ENCODE data around the gene TIFAB. TPM values are rescaled to one million over a fixed set of nuclear protein-coding genes. Genes with fewer than 3 reads are reported as not detected.

Gene TIFAB
- polyA plus RNA-seq, 1 experiment = not detected

DNA sequence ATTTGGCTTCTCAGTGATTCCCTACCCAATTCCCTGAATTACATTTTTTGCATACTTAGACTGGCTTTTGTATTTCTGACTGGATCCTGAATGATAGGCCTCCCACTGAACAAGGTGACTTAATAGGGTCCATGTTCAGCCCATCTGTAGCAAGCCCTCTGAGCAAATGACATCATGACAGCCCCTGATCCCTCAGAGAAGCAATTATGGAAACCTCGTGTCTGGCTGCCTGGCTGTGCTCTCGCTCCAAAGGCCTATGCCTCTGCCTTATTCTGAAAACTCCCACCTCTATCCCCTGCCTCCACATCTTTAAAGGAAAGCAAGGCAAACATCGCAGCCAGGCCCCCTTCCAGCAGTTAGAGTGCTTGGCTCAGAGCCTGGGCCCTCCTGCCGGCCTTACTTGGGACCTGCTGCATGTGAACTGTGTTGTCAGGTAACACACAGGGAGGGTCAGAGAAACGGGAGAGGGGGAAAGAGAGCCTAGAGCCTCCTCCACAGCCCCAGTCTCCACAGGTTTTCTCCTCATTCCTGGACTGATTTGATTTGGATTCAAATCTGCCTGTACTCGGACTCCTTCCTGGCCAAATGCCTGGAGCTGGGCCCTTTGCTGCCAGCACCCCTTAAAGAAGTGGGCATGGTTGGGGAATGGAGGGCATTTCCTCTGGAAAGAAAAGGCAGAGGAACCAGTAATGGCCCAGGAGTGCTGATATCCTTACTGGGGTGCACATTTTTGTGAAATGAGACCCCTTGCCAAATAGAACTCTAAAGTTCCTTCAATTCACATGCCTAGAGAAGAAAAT, 8.8 kb downstream of the TIFAB start:
- Histone ChIP-seq H3K36me3 (ENCODE audit: control insufficient read depth, insufficient read depth, low read length) (no peaks in the 10 kb centered on the region), H3K4me3 (ENCODE audit: low read depth, low read length) (no peak overlapping the region), H3K27me3 (ENCODE audit: control insufficient read depth, insufficient read depth, low read length) (no peaks in the 10 kb centered on the region; the same call in 1 of the 2 replicates)
- ChIA-PET POLR2A (no interaction called here), CTCF (interaction anchor here (1.0 to 1.8 kb wide), 4 partner anchors 13 to 23 kb away, joined by 3 to 5 read pairs (median 3); no protein-coding TSS in a partner anchor)
- TF ChIP-seq, protein P1, sequence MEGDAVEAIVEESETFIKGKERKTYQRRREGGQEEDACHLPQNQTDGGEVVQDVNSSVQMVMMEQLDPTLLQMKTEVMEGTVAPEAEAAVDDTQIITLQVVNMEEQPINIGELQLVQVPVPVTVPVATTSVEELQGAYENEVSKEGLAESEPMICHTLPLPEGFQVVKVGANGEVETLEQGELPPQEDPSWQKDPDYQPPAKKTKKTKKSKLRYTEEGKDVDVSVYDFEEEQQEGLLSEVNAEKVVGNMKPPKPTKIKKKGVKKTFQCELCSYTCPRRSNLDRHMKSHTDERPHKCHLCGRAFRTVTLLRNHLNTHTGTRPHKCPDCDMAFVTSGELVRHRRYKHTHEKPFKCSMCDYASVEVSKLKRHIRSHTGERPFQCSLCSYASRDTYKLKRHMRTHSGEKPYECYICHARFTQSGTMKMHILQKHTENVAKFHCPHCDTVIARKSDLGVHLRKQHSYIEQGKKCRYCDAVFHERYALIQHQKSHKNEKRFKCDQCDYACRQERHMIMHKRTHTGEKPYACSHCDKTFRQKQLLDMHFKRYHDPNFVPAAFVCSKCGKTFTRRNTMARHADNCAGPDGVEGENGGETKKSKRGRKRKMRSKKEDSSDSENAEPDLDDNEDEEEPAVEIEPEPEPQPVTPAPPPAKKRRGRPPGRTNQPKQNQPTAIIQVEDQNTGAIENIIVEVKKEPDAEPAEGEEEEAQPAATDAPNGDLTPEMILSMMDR (IDR thresholded peaks at IDR 0.05; ENCODE audit: insufficient read depth, low read depth, low read length) = no peak
- no peak for DNase-seq (ENCODE audit: low read depth)

DNA sequence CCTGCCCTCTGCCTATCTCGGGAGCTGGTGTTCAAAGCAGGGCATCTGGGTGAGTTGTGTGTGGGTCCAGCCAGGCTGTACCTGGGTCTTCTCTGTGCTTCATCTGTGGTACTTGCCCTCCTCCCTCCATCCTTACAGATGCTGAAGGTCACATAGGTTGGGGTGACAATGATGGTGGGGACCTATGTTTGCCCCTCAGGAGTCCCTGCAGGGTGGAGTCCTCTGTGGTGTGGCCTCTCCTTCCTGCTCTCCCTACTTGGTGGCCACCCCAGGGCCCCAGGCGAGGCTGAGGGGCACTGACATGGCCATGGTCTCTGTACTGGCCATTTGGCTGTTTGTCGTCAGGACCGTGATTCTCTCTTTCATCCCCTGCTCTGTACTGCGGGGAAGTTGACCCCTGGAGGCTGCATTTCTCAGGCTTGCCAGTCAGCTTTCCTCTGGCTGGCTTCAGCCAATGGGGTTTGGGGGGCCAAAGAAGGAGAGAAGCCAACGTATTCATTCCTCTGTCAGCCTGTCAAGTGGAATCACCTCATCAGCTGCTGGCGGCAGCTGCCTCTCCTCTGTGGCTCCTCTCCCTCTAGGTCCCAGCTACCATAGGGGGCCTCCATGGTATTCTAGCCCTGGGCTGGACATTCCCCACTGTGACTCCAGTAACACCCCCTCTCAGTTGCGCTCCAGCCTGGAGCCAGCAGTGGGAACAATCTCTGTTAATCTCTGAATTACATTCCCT, 9.6 kb downstream of the TIFAB start:
- TF ChIP-seq, protein P1 (IDR thresholded peaks at IDR 0.05; ENCODE audit: insufficient read depth, low read depth, low read length) = no peak
- no peaks in the 10 kb centered on the region for H3K27me3 ChIP-seq (ENCODE audit: control insufficient read depth, insufficient read depth, low read length)
- H3K4me3 ChIP-seq (ENCODE audit: low read depth, low read length) = no peak overlapping the region
- ChIA-PET CTCF (interaction anchor here (1.0 to 1.8 kb wide), 2 partner anchors 16 to 123 kb away, joined by 3 to 5 read pairs; no protein-coding TSS in a partner anchor), POLR2A (no interaction called here)
- no peaks in the 10 kb centered on the region for H3K36me3 ChIP-seq (ENCODE audit: control insufficient read depth, insufficient read depth, low read length)
- DNase-seq (ENCODE audit: low read depth) = no peak

DNA sequence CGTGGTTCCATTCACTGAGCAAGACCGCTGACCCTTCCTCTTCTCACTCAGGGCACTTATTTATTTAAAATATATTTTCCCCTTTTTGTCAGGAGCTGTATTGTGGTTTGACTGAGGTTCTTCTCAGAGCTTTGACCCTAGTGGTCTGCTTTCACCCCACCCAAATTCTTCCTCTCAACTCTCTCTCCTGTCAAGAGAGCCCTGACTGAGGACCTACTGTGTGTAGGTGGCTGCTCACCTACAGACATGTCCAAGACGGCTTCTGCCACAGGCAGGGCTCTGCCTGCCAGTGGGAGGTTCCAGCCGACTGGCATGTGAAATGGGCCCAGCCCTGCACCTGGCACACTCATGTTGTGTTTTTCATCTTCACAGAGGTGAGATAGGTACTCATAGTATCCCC, 10.2 kb downstream of the TIFAB start:
- no peak for DNase-seq (ENCODE audit: low read depth)
- TF ChIP-seq, protein P1 (IDR thresholded peaks at IDR 0.05; ENCODE audit: insufficient read depth, low read depth, low read length) = no peak
- CTCF ChIA-PET = interaction anchor here (1.0 to 2.1 kb wide), 3 partner anchors 16 to 124 kb away, joined by 3 to 12 read pairs (median 7); no protein-coding TSS in a partner anchor
- POLR2A ChIA-PET = no interaction called here
- Histone ChIP-seq H3K27me3 (ENCODE audit: control insufficient read depth, insufficient read depth, low read length) (no peaks in the 10 kb centered on the region), H3K4me3 (ENCODE audit: low read depth, low read length) (no peak overlapping the region), H3K36me3 (ENCODE audit: control insufficient read depth, insufficient read depth, low read length) (no peaks in the 10 kb centered on the region)

DNA sequence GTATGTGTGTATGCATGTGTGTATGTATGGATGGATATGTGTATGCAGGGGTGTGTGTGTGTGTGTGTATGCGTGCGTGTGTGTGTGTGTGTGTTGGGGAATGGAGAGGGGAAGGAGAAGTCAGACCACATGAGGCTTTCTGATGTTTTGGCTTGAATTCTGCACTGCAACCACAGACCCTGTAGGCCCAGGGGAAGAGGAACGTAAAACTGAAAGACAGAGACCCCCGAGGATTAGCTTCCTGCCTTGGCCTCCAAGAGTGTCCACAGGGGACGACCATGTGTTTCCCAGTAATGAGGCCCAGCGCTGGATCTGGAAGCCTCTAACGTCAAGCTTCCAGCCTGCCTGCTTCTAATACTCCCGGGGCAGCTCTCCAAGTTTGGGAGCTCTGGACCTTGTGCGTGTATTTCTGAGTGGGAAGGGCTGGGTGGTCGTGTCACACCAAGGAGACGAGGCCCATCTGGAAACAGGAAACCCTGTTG, 10.8 kb downstream of the TIFAB start:
- no peak for DNase-seq (ENCODE audit: low read depth)
- POLR2A ChIA-PET = no interaction called here
- TF ChIP-seq, protein P1 (IDR thresholded peaks at IDR 0.05; ENCODE audit: insufficient read depth, low read depth, low read length) = no peak
- no peaks in the 10 kb centered on the region for H3K36me3 ChIP-seq (ENCODE audit: control insufficient read depth, insufficient read depth, low read length)
- no peaks in the 10 kb centered on the region for H3K27me3 ChIP-seq (ENCODE audit: control insufficient read depth, insufficient read depth, low read length)
- CTCF ChIA-PET = interaction anchor here (1.0 to 8.3 kb wide), 4 partner anchors 16 to 125 kb away, joined by 3 to 60 read pairs (median 10); no protein-coding TSS in a partner anchor
- H3K4me3 ChIP-seq (ENCODE audit: low read depth, low read length) = no peak overlapping the region

DNA sequence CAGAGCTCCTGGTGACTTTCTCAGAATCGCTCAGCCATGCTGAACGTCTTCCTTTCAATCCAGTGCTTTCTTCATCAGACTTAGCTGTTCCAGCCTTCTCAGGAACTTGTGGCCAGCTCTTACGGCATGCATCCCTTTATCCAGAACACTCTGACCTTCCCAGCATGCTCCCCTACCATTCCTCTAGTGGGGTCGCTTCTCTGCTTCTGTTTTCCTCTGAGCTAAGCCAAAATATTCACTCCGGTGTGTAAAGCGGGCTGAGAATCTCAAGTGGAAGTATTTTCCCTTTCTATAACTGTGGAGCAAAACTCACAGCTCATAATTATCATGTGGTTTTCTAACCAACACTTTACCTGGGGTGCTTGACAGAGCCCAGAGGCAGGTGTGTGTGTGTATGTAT, 11.2 kb downstream of the TIFAB start:
- POLR2A ChIA-PET = no interaction called here
- no peak for DNase-seq (ENCODE audit: low read depth)
- CTCF ChIA-PET = interaction anchor here (1.6 to 8.3 kb wide), 3 partner anchors 15 to 22 kb away, joined by 7 to 60 read pairs (median 12); no protein-coding TSS in a partner anchor
- TF ChIP-seq, protein P1 (IDR thresholded peaks at IDR 0.05; ENCODE audit: insufficient read depth, low read depth, low read length) = no peak
- no peaks in the 10 kb centered on the region for H3K27me3 ChIP-seq (ENCODE audit: control insufficient read depth, insufficient read depth, low read length)
- no peak overlapping the region for H3K4me3 ChIP-seq (ENCODE audit: low read depth, low read length)
- no peaks in the 10 kb centered on the region for H3K36me3 ChIP-seq (ENCODE audit: control insufficient read depth, insufficient read depth, low read length)

Measured in BJ (cell line).